ENCODE data around the gene RNF214. TPM values are rescaled to one million over a fixed set of nuclear protein-coding genes. Genes with fewer than 3 reads are reported as not detected.
"Not testable (repeated sequence)": the region's sequence is repeated elsewhere in the genome, so short reads cannot be mapped to it uniquely, and the experiment has no call there.

RNF214 gene
- 1.7 and 4.0 TPM in 2 replicates for total RNA-seq (2014; rRNA removed; shearing (Covaris generic); ENCODE audit: low replicate concordance)

GRCh38 chr11:117232092-117232878 is at the start of gene RNF214:
RNF214 (plus strand) TSS chr11:117232671; CDS start chr11:117234273, 1,602 bp downstream.
- peak; percentile 75 for DNase-seq (ENCODE audit: low read depth)
- in situ Hi-C loops (cut with HindIII; ENCODE audit: low pct_unique_long_range_greater_than_20kb, low sequenced_read_pairs): no loop called here

GRCh38 chr11:117183178-117183577 is 49.3 kb upstream of the RNF214 start:
- in situ Hi-C loops (cut with HindIII; ENCODE audit: low pct_unique_long_range_greater_than_20kb, low sequenced_read_pairs); DNase-seq (ENCODE audit: low read depth): not testable (repeated sequence)

- in situ Hi-C loops (cut with HindIII; ENCODE audit: low pct_unique_long_range_greater_than_20kb, low sequenced_read_pairs): no loop called here
Measured at GRCh38 chr11:117183724-117184349, 48.6 kb upstream of the RNF214 start.

GRCh38 chr11:117185736-117186430 is 46.6 kb upstream of the RNF214 start:
- in situ Hi-C loops (cut with HindIII; ENCODE audit: low pct_unique_long_range_greater_than_20kb, low sequenced_read_pairs): no loop called here
- DNase-seq (ENCODE audit: low read depth): no peak

More at GRCh38 chr11:117183724-117184349, 48.6 kb upstream of the RNF214 start:
- no peak for DNase-seq (ENCODE audit: low read depth)

GRCh38 chr11:117186431-117186761 is 46.1 kb upstream of the RNF214 start:
- in situ Hi-C loops (cut with HindIII; ENCODE audit: low pct_unique_long_range_greater_than_20kb, low sequenced_read_pairs): no loop called here

GRCh38 chr11:117187007-117187406 is 45.5 kb upstream of the RNF214 start:
- no peak for DNase-seq (ENCODE audit: low read depth)
- in situ Hi-C loops (cut with HindIII; ENCODE audit: low pct_unique_long_range_greater_than_20kb, low sequenced_read_pairs): no loop called here

More at GRCh38 chr11:117186431-117186761, 46.1 kb upstream of the RNF214 start:
- no peak for DNase-seq (ENCODE audit: low read depth)

- no peak for DNase-seq (ENCODE audit: low read depth)
- in situ Hi-C loops (cut with HindIII; ENCODE audit: low pct_unique_long_range_greater_than_20kb, low sequenced_read_pairs): no loop called here
Measured at GRCh38 chr11:117187428-117187798, 45.1 kb upstream of the RNF214 start.

- in situ Hi-C loops (cut with HindIII; ENCODE audit: low pct_unique_long_range_greater_than_20kb, low sequenced_read_pairs): no loop called here
- DNase-seq (ENCODE audit: low read depth): no peak
Measured at GRCh38 chr11:117187799-117188481, 44.5 kb upstream of the RNF214 start.

- DNase-seq (ENCODE audit: low read depth): no peak
- in situ Hi-C loops (cut with HindIII; ENCODE audit: low pct_unique_long_range_greater_than_20kb, low sequenced_read_pairs): no loop called here
Measured at GRCh38 chr11:117188620-117189081, 43.8 kb upstream of the RNF214 start.

GRCh38 chr11:117189191-117189940 is 43.1 kb upstream of the RNF214 start:
- no peak for DNase-seq (ENCODE audit: low read depth)
- in situ Hi-C loops (cut with HindIII; ENCODE audit: low pct_unique_long_range_greater_than_20kb, low sequenced_read_pairs): no loop called here

GRCh38 chr11:117189941-117190544 is 42.4 kb upstream of the RNF214 start:
- no peak for DNase-seq (ENCODE audit: low read depth)

GRCh38 chr11:117191680-117192400 is 40.6 kb upstream of the RNF214 start:
- no peak for DNase-seq (ENCODE audit: low read depth)
- in situ Hi-C loops (cut with HindIII; ENCODE audit: low pct_unique_long_range_greater_than_20kb, low sequenced_read_pairs): no loop called here

More at GRCh38 chr11:117189941-117190544, 42.4 kb upstream of the RNF214 start:
- in situ Hi-C loops (cut with HindIII; ENCODE audit: low pct_unique_long_range_greater_than_20kb, low sequenced_read_pairs): no loop called here

- in situ Hi-C loops (cut with HindIII; ENCODE audit: low pct_unique_long_range_greater_than_20kb, low sequenced_read_pairs): no loop called here
- DNase-seq (ENCODE audit: low read depth): no peak
Measured at GRCh38 chr11:117192401-117192875, 40.0 kb upstream of the RNF214 start.

- in situ Hi-C loops (cut with HindIII; ENCODE audit: low pct_unique_long_range_greater_than_20kb, low sequenced_read_pairs): no loop called here
- no peak for DNase-seq (ENCODE audit: low read depth)
Measured at GRCh38 chr11:117193130-117194020, 39.1 kb upstream of the RNF214 start.

GRCh38 chr11:117194267-117194666 is 38.2 kb upstream of the RNF214 start:
- no peak for DNase-seq (ENCODE audit: low read depth)
- in situ Hi-C loops (cut with HindIII; ENCODE audit: low pct_unique_long_range_greater_than_20kb, low sequenced_read_pairs): no loop called here

- in situ Hi-C loops (cut with HindIII; ENCODE audit: low pct_unique_long_range_greater_than_20kb, low sequenced_read_pairs): no loop called here
- no peak for DNase-seq (ENCODE audit: low read depth)
Measured at GRCh38 chr11:117195258-117195657, 37.2 kb upstream of the RNF214 start.
